Prostate gland (tissue), 2 donors: ENCODE measurements around the gene APBB1IP. TPM values are rescaled to one million over a fixed set of nuclear protein-coding genes. Genes with fewer than 3 reads are reported as not detected.

Experiments
- DNase-seq: peaks from one replicate; pipeline ENCODE4 v3.0.0-alpha.2; 2019; ENCODE audit warnings: low spot score
- H3K27ac ChIP-seq, 2 donors: fragments of 200-600 bp; sonication (generic); 2 replicates each; pipeline ENCODE4 v1.5.1; 2017 to 2019
- H3K27me3 ChIP-seq: fragments of 200-600 bp; sonication (generic); replicated peaks from 2 replicates; pipeline ENCODE4 v1.5.1; 2019; ENCODE audit not compliant: insufficient read depth
- H3K36me3 ChIP-seq, 2 donors: fragments of 200-600 bp; sonication (generic); 1 replicate in 1 of 2; 2 replicates in 1 of 2; pipeline versions ENCODE4 v1.5.1 to v1.8.1; 2017 to 2019
- H3K4me1 ChIP-seq: fragments of 200-600 bp; sonication (generic); replicated peaks from 2 replicates; pipeline ENCODE4 v1.5.1; 2019
- H3K4me3 ChIP-seq, 2 donors: fragments of 200-600 bp; sonication (generic); 2 replicates each; pipeline ENCODE4 v1.5.1; 2017 to 2019
- H3K9me3 ChIP-seq: fragments of 200-600 bp; sonication (generic); 2 replicates; pipeline ENCODE4 v1.5.1; 2017
- CTCF ChIP-seq, 4 experiments: fragments of 200-600 bp in 2 of 4; fragments of 450-650 bp in 2 of 4; sonication (generic) in 2 of 4; IDR thresholded peaks; 1 replicate in 3 of 4; 2 replicates in 1 of 4; pipeline ENCODE4 v1.5.1; 2016 to 2019; ENCODE audit warnings: antibody characterized with exemption in 4 of 4, mild to moderate bottlenecking in 2 of 4, moderate library complexity in 2 of 4
- POLR2A ChIP-seq: fragments of 450-650 bp; IDR thresholded peaks from one replicate; pipeline ENCODE4 v1.6.1; 2016; ENCODE audit warnings: antibody characterized with exemption, mild to moderate bottlenecking
- POLR2AphosphoS5 ChIP-seq: sonication (generic); formaldehyde crosslinking; IDR thresholded peaks from one replicate; pipeline ENCODE4 v1.6.1; 2017; ENCODE audit warnings: antibody characterized with exemption
- WGBS: methylation state at CpG from one replicate; pipeline ENCODE4 v1.1.5; 2018; 5-methylcytosine and 5-hydroxymethylcytosine counted together
- intact Hi-C: fragments of 100-400 bp; cut with DNase I; formaldehyde crosslinking; loops from one replicate; pipeline ENCODE4 v1.14.2; 2022
- total RNA-seq, 2 donors: library from RNA; depleted of rRNA; stranded (reverse); fragments of >200 nt; gene quantifications; one replicate each; pipeline ENCODE4 v1.1.0, GENCODE V29; 2016

The APBB1IP gene
- total RNA-seq, 2 donors from 2014 or later: 1.3 to 3.1 TPM

GRCh38 chr10:26513101-26513500 lies 75.0 kb downstream of the APBB1IP start:
- 93% methylated on average over 1 of the region's 1 CpG for WGBS
- Histone ChIP-seq H3K9me3 (no peaks in the 10 kb centered on the region), H3K4me1 (no peaks in the 10 kb centered on the region), H3K4me3 (no peak overlapping the region), H3K27me3 (no peaks in the 10 kb centered on the region), H3K36me3 (no peaks in the 10 kb centered on the region), H3K27ac (no peak overlapping the region)
- no peak for DNase-seq
- intact Hi-C loops: no loop called here
- TF ChIP-seq POLR2A: no peak
- TF ChIP-seq POLR2AphosphoS5: no peak
- TF ChIP-seq CTCF (IDR thresholded peaks at IDR 0.05): no peak

DNA sequence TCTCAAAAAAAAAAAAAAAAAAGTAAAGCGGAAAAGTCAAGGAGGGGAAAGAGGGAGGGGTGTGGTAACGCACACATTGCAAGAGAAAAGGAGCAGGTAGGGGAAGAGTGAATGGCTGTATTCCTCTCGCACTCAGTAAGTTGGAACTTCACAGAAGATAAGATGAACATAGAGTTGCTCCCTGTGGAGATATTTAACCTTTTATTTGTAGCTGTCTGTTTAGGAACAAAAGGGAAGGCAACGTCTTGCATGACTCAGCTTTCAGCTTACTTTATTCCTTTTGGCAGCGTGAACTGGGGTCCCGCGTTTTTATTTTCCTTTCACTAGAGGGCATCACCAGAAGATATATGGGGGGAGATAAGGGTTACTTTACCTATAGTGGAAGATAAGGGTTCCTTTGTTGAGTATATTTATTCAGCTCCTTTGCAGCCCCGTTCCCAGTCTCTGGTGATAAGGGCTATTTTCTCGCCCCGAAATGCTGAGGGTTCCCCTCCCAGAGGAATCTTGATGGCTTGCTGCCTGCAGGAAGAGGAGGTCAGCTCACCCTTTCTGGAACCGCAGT lies 78.5 kb downstream of the APBB1IP start:
- no peaks in the 10 kb centered on the region for H3K4me1 ChIP-seq
- TF ChIP-seq POLR2A (no peak), POLR2AphosphoS5 (no peak), CTCF (IDR thresholded peaks at IDR 0.05) (no peak)
- no peaks in the 10 kb centered on the region for H3K27me3 ChIP-seq
- no peak for DNase-seq
- intact Hi-C loops: no loop called here
- 17% methylated on average over 11 of the region's 11 CpGs for WGBS
- no peaks in the 10 kb centered on the region for H3K9me3 ChIP-seq
- H3K36me3 ChIP-seq: no peaks in the 10 kb centered on the region
- H3K27ac ChIP-seq: no peak overlapping the region
- H3K4me3 ChIP-seq: no peak overlapping the region

DNA sequence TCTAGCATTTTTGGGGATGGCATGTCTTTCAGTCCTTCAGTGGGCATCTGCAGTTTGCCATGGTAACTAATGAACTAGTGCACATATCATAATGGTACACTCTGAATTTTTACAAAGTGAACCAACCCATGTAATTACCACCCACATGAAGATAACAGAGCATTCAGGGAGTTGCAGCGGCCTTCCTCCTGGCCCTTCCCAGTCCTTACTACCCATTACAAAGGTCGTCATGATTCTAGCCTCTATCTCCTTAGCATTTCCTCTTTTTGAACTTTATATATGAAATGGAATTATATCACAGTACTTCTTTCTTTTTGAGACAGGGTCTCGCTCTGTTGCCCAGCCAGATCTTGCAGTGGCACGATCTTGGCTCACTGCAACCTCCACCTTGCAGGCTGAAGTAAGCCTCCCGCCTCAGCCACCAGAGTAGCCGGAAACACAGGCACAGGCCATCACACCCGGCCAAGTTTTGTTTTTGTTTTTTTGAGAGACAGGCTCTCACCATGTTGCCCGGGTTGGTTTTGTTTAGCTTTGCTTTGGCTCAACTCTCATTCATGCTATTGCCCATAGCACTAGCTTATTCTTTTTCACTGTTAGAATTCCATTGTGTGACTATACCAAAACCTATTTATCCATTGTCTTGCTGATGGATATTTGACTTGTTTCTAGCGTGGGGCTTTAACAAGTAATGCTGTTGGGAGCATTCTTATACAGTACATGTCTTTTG lies 79.2 kb downstream of the APBB1IP start:
- Histone ChIP-seq H3K4me1 (no peaks in the 10 kb centered on the region), H3K27ac (no peak overlapping the region), H3K36me3 (no peaks in the 10 kb centered on the region), H3K27me3 (no peaks in the 10 kb centered on the region), H3K4me3 (no peak overlapping the region), H3K9me3 (no peaks in the 10 kb centered on the region)
- intact Hi-C loops: no loop called here
- no peak for DNase-seq
- WGBS: 84% methylated on average over 9 of the region's 9 CpGs
- TF ChIP-seq POLR2A: no peak

- DNase-seq: no peak
- no peak overlapping the region for H3K27ac ChIP-seq
- H3K4me3 ChIP-seq: no peak overlapping the region
- H3K4me1 ChIP-seq: no peaks in the 10 kb centered on the region
- H3K27me3 ChIP-seq: no peaks in the 10 kb centered on the region
- 73% methylated on average over 1 of the region's 1 CpG for WGBS
- TF ChIP-seq POLR2A: no peak
- no peak for TF ChIP-seq CTCF (IDR thresholded peaks at IDR 0.05)
- no peak for TF ChIP-seq POLR2AphosphoS5
- intact Hi-C loops: no loop called here
- H3K9me3 ChIP-seq: no peaks in the 10 kb centered on the region
- H3K36me3 ChIP-seq: no peaks in the 10 kb centered on the region
These were observed 81.7 kb downstream of the APBB1IP start for GRCh38 chr10:26519803-26520202.

DNA sequence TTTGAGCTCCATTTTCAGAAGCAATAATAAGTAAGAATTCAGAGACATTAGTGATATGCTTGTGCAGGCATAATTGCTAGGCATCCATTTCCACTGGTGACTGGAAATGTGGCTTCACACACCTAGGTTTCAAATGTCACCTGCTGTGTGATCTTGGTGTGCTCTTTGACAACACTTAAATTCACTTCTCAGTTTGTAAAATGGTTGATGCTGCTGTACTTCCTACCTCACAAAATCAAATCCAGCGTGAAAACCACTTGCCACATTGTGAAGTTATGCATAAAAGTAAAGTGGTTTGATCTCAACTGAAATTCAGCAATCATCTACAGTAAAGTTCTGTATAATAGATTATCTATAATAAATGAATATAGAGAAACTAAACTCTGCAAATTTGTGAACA lies 82.4 kb downstream of the APBB1IP start:
- DNase-seq: no peak
- Histone ChIP-seq H3K27me3 (no peaks in the 10 kb centered on the region), H3K9me3 (no peaks in the 10 kb centered on the region), H3K36me3 (no peaks in the 10 kb centered on the region), H3K27ac (no peak overlapping the region), H3K4me1 (no peaks in the 10 kb centered on the region), H3K4me3 (no peak overlapping the region)
- TF ChIP-seq POLR2A: no peak
- TF ChIP-seq POLR2AphosphoS5: no peak
- TF ChIP-seq CTCF (IDR thresholded peaks at IDR 0.05): no peak
- 82% methylated on average over 1 of the region's 1 CpG for WGBS
- intact Hi-C loops: no loop called here
